Caco-2 (cell line): ENCODE results near the gene LAMC1. TPM values are rescaled to one million over a fixed set of nuclear protein-coding genes. Genes with fewer than 3 reads are reported as not detected.

Experiments used
- BruUV-seq: library from RNA; stranded (reverse); fragments of 400-500 nt; replicated peaks from 2 replicates; lab custom pipeline; 2021; lab: Mats Ljungman, UMichigan
- CTCF ChIA-PET: fragments of 300-600 bp; sonication (Branson Sonifier 250); formaldehyde crosslinking; loops from one replicate; lab custom pipeline; 2022; ENCODE audit warnings: antibody characterized with exemption; lab: Charles Lee
- POLR2A ChIA-PET: fragments of 300-600 bp; sonication (Branson Sonifier 250); formaldehyde crosslinking; loops from one replicate; lab custom pipeline; 2022; ENCODE audit warnings: antibody characterized with exemption; lab: Charles Lee
- DNase-seq, 2 experiments: peaks; one replicate each; pipeline versions ENCODE4 v3.0.0 to v3.0.0-alpha.2; 2020 to 2022
- H3K27me3 ChIP-seq: replicated peaks from 2 replicates; pipeline ENCODE4 v1.6.0; 2011; ENCODE audit warnings: low read length; ENCODE audit not compliant: control insufficient read depth, insufficient read depth
- H3K36me3 ChIP-seq: 2 replicates; pipeline ENCODE4 v1.5.1; 2011; ENCODE audit warnings: low read length; ENCODE audit not compliant: control insufficient read depth, insufficient read depth
- H3K4me1 ChIP-seq: fragments of 250-450 bp; sonication (Bioruptor Pico); 2 replicates; pipeline ENCODE4 v1.5.1; 2020; ENCODE audit warnings: mild to moderate bottlenecking
- H3K4me3 ChIP-seq: 2 replicates; pipeline ENCODE4 v1.5.1; 2011; ENCODE audit warnings: low read depth, mild to moderate bottlenecking, control low read depth, low read length
- H3K9me3 ChIP-seq: fragments of 250-450 bp; sonication (Bioruptor Pico); 2 replicates; pipeline ENCODE4 v1.5.1; 2020; ENCODE audit warnings: mild to moderate bottlenecking, moderate library complexity
- H3K27ac Mint-ChIP-seq: one replicate; pipeline ENCODE4 v1.8.0; 2022; ENCODE audit warnings: mixed read lengths; ENCODE audit not compliant: unreplicated experiment
- H3K27me3 Mint-ChIP-seq: one replicate; pipeline ENCODE4 v1.8.0; 2022; ENCODE audit warnings: mixed read lengths; ENCODE audit not compliant: insufficient read depth, unreplicated experiment
- H3K36me3 Mint-ChIP-seq: one replicate; pipeline ENCODE4 v1.8.0; 2022; ENCODE audit warnings: mild to moderate bottlenecking, mixed read lengths; ENCODE audit not compliant: insufficient read depth, unreplicated experiment
- H3K4me1 Mint-ChIP-seq: one replicate; pipeline ENCODE4 v1.8.0; 2022; ENCODE audit warnings: low read depth, mixed read lengths; ENCODE audit not compliant: unreplicated experiment
- H3K4me3 Mint-ChIP-seq: one replicate; pipeline ENCODE4 v1.8.0; 2022; ENCODE audit warnings: mild to moderate bottlenecking, moderate library complexity, mixed read lengths; ENCODE audit not compliant: unreplicated experiment
- H3K9me3 Mint-ChIP-seq: one replicate; pipeline ENCODE4 v1.8.0; 2022; ENCODE audit warnings: mixed read lengths; ENCODE audit not compliant: unreplicated experiment
- CTCF ChIP-seq, 2 experiments: fragments of 200-600 bp in 1 of 2; IDR thresholded peaks; 1 replicate in 1 of 2; 2 replicates in 1 of 2; pipeline versions ENCODE4 v1.5.1 to v1.8.0; 2011 to 2022; ENCODE audit warnings: antibody characterized with exemption in 1 of 2, control low read depth in 1 of 2, inconsistent platforms in 1 of 2, low read depth in 1 of 2, low read length in 1 of 2, mild to moderate bottlenecking in 1 of 2, moderate library complexity in 1 of 2; ENCODE audit not compliant: insufficient read depth in 1 of 2, severe bottlenecking in 1 of 2, unreplicated experiment in 1 of 2
- intact Hi-C: fragments of 100-400 bp; cut with micrococcal nuclease; formaldehyde crosslinking; loops from one replicate; pipeline ENCODE4 v1.10.0; 2022; ENCODE audit not compliant: unreplicated experiment
- total RNA-seq: library from RNA; stranded (reverse); gene quantifications from 2 replicates; pipeline ENCODE4 v1.2.3, GENCODE V29; 2022

LAMC1 gene
- total RNA-seq, 1 experiment from 2014 or later = 323 TPM

GRCh38 chr1:182995894-182996293, 27.3 kb upstream of the LAMC1 start:
- no TSS peak for BruUV-seq
- Mint-ChIP-seq H3K4me1 (no peaks in the 10 kb centered on the region), H3K27me3 (no peaks in the 10 kb centered on the region), H3K27ac (no peak overlapping the region), H3K36me3 (no peaks in the 10 kb centered on the region), H3K4me3 (no peak overlapping the region), H3K9me3 (no peaks in the 10 kb centered on the region)
- Histone ChIP-seq H3K36me3 (no peaks in the 10 kb centered on the region), H3K4me1 (peaks cover 5% of the 10 kb centered on the region; the same call in 1 of the 2 replicates), H3K27me3 (no peaks in the 10 kb centered on the region), H3K4me3 (no peak overlapping the region), H3K9me3 (no peaks in the 10 kb centered on the region)
- ChIA-PET POLR2A (no interaction called here), CTCF (no interaction called here)
- TF ChIP-seq CTCF (IDR thresholded peaks at IDR 0.05; ENCODE audit: insufficient read depth in 1 of 2, low read depth in 1 of 2, low read length in 1 of 2, severe bottlenecking in 1 of 2, unreplicated experiment in 1 of 2) = no peak
- DNase-seq = no peak
- intact Hi-C loops = no loop called here

DNA sequence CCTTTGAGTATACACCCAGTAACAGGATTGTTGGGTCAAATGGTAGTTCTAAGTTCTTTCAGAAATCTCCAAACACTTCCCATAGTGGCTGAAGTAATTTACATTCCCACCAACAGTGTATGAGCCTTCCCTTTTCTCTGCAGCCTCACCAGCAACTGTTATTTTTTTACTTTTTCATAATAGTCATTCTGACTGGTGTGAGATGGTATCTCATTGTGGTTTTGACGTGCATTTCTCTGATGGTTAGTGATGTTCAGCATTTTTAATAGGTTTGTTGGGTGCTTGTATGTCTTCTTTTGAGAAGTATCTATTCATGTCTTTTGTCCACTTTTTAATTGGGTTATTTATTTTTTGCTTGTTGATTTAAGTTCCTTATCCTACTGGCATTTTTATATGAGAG, 26.4 kb upstream of the LAMC1 start:
- no peaks in the 10 kb centered on the region for H3K36me3 ChIP-seq
- no peaks in the 10 kb centered on the region for H3K27me3 Mint-ChIP-seq
- H3K9me3 Mint-ChIP-seq = no peaks in the 10 kb centered on the region
- BruUV-seq = no TSS peak
- H3K27ac Mint-ChIP-seq = no peak overlapping the region
- peaks cover 5% of the 10 kb centered on the region; the same call in 1 of the 2 replicates for H3K4me1 ChIP-seq
- H3K36me3 Mint-ChIP-seq = no peaks in the 10 kb centered on the region
- no peaks in the 10 kb centered on the region for H3K4me1 Mint-ChIP-seq
- DNase-seq = no peak
- TF ChIP-seq CTCF (IDR thresholded peaks at IDR 0.05; ENCODE audit: insufficient read depth in 1 of 2, low read depth in 1 of 2, low read length in 1 of 2, severe bottlenecking in 1 of 2, unreplicated experiment in 1 of 2) = no peak
- H3K4me3 Mint-ChIP-seq = no peak overlapping the region
- CTCF ChIA-PET = no interaction called here
- H3K4me3 ChIP-seq = no peak overlapping the region
- POLR2A ChIA-PET = no interaction called here
- no peaks in the 10 kb centered on the region for H3K9me3 ChIP-seq
- intact Hi-C loops = no loop called here
- H3K27me3 ChIP-seq = no peaks in the 10 kb centered on the region

GRCh38 chr1:182998482-182998881, 24.7 kb upstream of the LAMC1 start:
- ChIA-PET CTCF (no interaction called here), POLR2A (no interaction called here)
- Mint-ChIP-seq H3K27me3 (no peaks in the 10 kb centered on the region), H3K9me3 (no peaks in the 10 kb centered on the region), H3K4me3 (no peak overlapping the region), H3K27ac (no peak overlapping the region), H3K4me1 (no peaks in the 10 kb centered on the region), H3K36me3 (no peaks in the 10 kb centered on the region)
- Histone ChIP-seq H3K9me3 (no peaks in the 10 kb centered on the region), H3K4me1 (peaks cover 13% of the 10 kb centered on the region), H3K36me3 (no peaks in the 10 kb centered on the region), H3K4me3 (no peak overlapping the region), H3K27me3 (no peaks in the 10 kb centered on the region)
- DNase-seq = no peak
- intact Hi-C loops = no loop called here
- no TSS peak for BruUV-seq
- no peak for TF ChIP-seq CTCF (IDR thresholded peaks at IDR 0.05; ENCODE audit: insufficient read depth in 1 of 2, low read depth in 1 of 2, low read length in 1 of 2, severe bottlenecking in 1 of 2, unreplicated experiment in 1 of 2)
